PFSK-1 (cell line): ENCODE measurements around the gene HOXC10.

ENCODE experiments used
- POLR2AphosphoS5 ChIP-seq: IDR thresholded peaks from 2 replicates; pipeline ENCODE4 v1.6.1; 2012; ENCODE audit warnings: low read depth, mild to moderate bottlenecking, control low read depth, low read length, moderate library complexity
- REST ChIP-seq, 2 experiments: IDR thresholded peaks; 2 replicates each; pipeline versions ENCODE4 v1.6.1 to v1.8.0; 2011 to 2012; ENCODE audit warnings: low read depth in 2 of 2, low read length in 2 of 2, control low read depth in 1 of 2, inconsistent platforms in 1 of 2, mild to moderate bottlenecking in 1 of 2, moderate library complexity in 1 of 2; ENCODE audit not compliant: insufficient read depth in 1 of 2
- SIN3A ChIP-seq: IDR thresholded peaks from 2 replicates; pipeline ENCODE4 v1.6.1; 2012; ENCODE audit warnings: mild to moderate bottlenecking, low read length, moderate library complexity, borderline replicate concordance; ENCODE audit not compliant: insufficient read depth

GRCh38 chr12:54032086-54032619 is 47.2 kb downstream of the HOXC10 start:
- TF ChIP-seq POLR2AphosphoS5 (no peak), REST (IDR thresholded peaks at IDR 0.05; ENCODE audit: insufficient read depth in 1 of 2, low read depth in 2 of 2, low read length in 2 of 2) (no peak), SIN3A (no peak)
